MV-4-11 (cell line): ENCODE data around the gene ZEB2.

ENCODE experiments used
- DNase-seq: peaks from one replicate; lab custom pipeline; 2025; lab: John Stamatoyannopoulos, UW

Gene ZEB2

GRCh38 chr2:144495227-144496091 lies 24.5 kb downstream of the ZEB2 start:
- no peak for DNase-seq

- peak; percentile 90 for DNase-seq
Observed at GRCh38 chr2:144493027-144493809, 26.7 kb downstream of the ZEB2 start.

GRCh38 chr2:144490857-144491256 lies 29.1 kb downstream of the ZEB2 start:
- DNase-seq, result no peak

- DNase-seq, result peak; percentile 43
Observed at GRCh38 chr2:144490017-144490416, 29.9 kb downstream of the ZEB2 start.

- DNase-seq, result no peak
Observed at GRCh38 chr2:144489315-144489916, 30.5 kb downstream of the ZEB2 start.

GRCh38 chr2:144484201-144484948 lies 35.5 kb downstream of the ZEB2 start:
- no peak for DNase-seq

GRCh38 chr2:144481666-144482065 lies 38.3 kb downstream of the ZEB2 start:
- DNase-seq, result no peak

- DNase-seq, result no peak
Observed at GRCh38 chr2:144481109-144481508, 38.8 kb downstream of the ZEB2 start.

GRCh38 chr2:144480285-144480684 lies 39.6 kb downstream of the ZEB2 start:
- no peak for DNase-seq

- no peak for DNase-seq
Observed at GRCh38 chr2:144479659-144480058, 40.3 kb downstream of the ZEB2 start.

GRCh38 chr2:144479138-144479537 lies 40.8 kb downstream of the ZEB2 start:
- no peak for DNase-seq

- DNase-seq, result no peak
Observed at GRCh38 chr2:144477957-144478311, 42.0 kb downstream of the ZEB2 start.

- no peak for DNase-seq
Observed at GRCh38 chr2:144477281-144477956, 42.5 kb downstream of the ZEB2 start.

- no peak for DNase-seq
Observed at GRCh38 chr2:144476682-144477081, 43.2 kb downstream of the ZEB2 start.

GRCh38 chr2:144475569-144476275 lies 44.2 kb downstream of the ZEB2 start:
- no peak for DNase-seq

- DNase-seq, result no peak
Observed at GRCh38 chr2:144475044-144475443, 44.9 kb downstream of the ZEB2 start.

- DNase-seq, result no peak
Observed at GRCh38 chr2:144474017-144474416, 45.9 kb downstream of the ZEB2 start.

- DNase-seq, result no peak
Observed at GRCh38 chr2:144472911-144473310, 47.0 kb downstream of the ZEB2 start.

- DNase-seq, result no peak
Observed at GRCh38 chr2:144472046-144472412, 47.9 kb downstream of the ZEB2 start.

- no peak for DNase-seq
Observed at GRCh38 chr2:144471305-144472045, 48.4 kb downstream of the ZEB2 start.
